Measurements from ENCODE around the gene ALDH1B1. TPM values are rescaled to one million over a fixed set of nuclear protein-coding genes. Genes with fewer than 3 reads are reported as not detected.

The ALDH1B1 gene
- polyA plus RNA-seq, 1 of the 3 experiments (the other 2 are of a cell fraction) = 16.5 TPM

DNA sequence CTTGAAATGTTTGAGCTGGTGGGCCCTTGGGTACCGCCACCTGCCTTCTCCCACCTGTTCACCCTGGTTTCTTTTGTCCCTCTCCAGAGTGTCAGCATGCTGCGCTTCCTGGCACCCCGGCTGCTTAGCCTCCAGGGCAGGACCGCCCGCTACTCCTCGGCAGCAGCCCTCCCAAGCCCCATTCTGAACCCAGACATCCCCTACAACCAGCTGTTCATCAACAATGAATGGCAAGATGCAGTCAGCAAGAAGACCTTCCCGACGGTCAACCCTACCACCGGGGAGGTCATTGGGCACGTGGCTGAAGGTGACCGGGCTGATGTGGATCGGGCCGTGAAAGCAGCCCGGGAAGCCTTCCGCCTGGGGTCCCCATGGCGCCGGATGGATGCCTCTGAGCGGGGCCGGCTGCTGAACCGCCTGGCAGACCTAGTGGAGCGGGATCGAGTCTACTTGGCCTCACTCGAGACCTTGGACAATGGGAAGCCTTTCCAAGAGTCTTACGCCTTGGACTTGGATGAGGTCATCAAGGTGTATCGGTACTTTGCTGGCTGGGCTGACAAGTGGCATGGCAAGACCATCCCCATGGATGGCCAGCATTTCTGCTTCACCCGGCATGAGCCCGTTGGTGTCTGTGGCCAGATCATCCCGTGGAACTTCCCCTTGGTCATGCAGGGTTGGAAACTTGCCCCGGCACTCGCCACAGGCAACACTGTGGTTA, 3.3 kb downstream of the ALDH1B1 start:
- Histone ChIP-seq H3K4me3 (ENCODE audit: low read depth in 2 of 2, low read length in 1 of 2) (no peak overlapping the region), H3F3A (replicated peaks; ENCODE audit: insufficient read depth) (no peaks in the 10 kb centered on the region), H3K27ac (ENCODE audit: low read depth in 2 of 2, low read length in 1 of 2) (no peak overlapping the region), H3K36me3 (replicated peaks in 1 of 2; ENCODE audit: control insufficient read depth in 1 of 2, insufficient read depth in 2 of 2, low read length in 1 of 2) (peaks cover 0 to 22% of the 10 kb centered on the region in 2 experiments), H2AFZ (ENCODE audit: low read depth) (no peak overlapping the region), H3K9ac (no peak overlapping the region), H3K79me2 (ENCODE audit: insufficient read depth) (peaks cover 20% of the 10 kb centered on the region; the same call in 1 of the 2 replicates), H4K20me1 (ENCODE audit: insufficient read depth) (no peaks in the 10 kb centered on the region), H3K4me1 (ENCODE audit: control insufficient read depth in 1 of 2, insufficient read depth in 2 of 2, low read depth in 1 of 2, low read length in 1 of 2) (peaks cover 0 to 13% of the 10 kb centered on the region in 2 experiments; a peak in 3 of 4 replicates), H3K27me3 (ENCODE audit: insufficient read depth) (no peaks in the 10 kb centered on the region), H3K4me2 (no peak overlapping the region), H3K9me3 (no peaks in the 10 kb centered on the region), H3K9me2 (no peaks in the 10 kb centered on the region)
- WGBS (ENCODE audit: low lambda C conversion rate) = 97% methylated on average over 14 of the region's 30 CpGs
- no peak for DNase-seq
- no peak for TF ChIP-seq IRF3 (IDR thresholded peaks at IDR 0.05; ENCODE audit: low read depth, low read length)
- no peak for TF ChIP-seq YY1 (IDR thresholded peaks at IDR 0.05; ENCODE audit: low read depth)
- TF ChIP-seq TCF12 (IDR thresholded peaks at IDR 0.05) = no peak
- TF ChIP-seq, protein P1, sequence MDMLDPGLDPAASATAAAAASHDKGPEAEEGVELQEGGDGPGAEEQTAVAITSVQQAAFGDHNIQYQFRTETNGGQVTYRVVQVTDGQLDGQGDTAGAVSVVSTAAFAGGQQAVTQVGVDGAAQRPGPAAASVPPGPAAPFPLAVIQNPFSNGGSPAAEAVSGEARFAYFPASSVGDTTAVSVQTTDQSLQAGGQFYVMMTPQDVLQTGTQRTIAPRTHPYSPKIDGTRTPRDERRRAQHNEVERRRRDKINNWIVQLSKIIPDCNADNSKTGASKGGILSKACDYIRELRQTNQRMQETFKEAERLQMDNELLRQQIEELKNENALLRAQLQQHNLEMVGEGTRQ (IDR thresholded peaks at IDR 0.05; ENCODE audit: borderline replicate concordance, low read depth, low read length) = no peak
- no peak for TF ChIP-seq USF1 (IDR thresholded peaks at IDR 0.05; ENCODE audit: borderline replicate concordance, low read depth)
- TF ChIP-seq MAX (IDR thresholded peaks at IDR 0.05; ENCODE audit: low read depth) = no peak
- no peak for TF ChIP-seq CHD2 (IDR thresholded peaks at IDR 0.05; ENCODE audit: low read length, partially characterized antibody)
- TF ChIP-seq, protein P2, sequence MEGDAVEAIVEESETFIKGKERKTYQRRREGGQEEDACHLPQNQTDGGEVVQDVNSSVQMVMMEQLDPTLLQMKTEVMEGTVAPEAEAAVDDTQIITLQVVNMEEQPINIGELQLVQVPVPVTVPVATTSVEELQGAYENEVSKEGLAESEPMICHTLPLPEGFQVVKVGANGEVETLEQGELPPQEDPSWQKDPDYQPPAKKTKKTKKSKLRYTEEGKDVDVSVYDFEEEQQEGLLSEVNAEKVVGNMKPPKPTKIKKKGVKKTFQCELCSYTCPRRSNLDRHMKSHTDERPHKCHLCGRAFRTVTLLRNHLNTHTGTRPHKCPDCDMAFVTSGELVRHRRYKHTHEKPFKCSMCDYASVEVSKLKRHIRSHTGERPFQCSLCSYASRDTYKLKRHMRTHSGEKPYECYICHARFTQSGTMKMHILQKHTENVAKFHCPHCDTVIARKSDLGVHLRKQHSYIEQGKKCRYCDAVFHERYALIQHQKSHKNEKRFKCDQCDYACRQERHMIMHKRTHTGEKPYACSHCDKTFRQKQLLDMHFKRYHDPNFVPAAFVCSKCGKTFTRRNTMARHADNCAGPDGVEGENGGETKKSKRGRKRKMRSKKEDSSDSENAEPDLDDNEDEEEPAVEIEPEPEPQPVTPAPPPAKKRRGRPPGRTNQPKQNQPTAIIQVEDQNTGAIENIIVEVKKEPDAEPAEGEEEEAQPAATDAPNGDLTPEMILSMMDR (IDR thresholded peaks at IDR 0.05) = no peak
- no peak for TF ChIP-seq RCOR1 (IDR thresholded peaks at IDR 0.05; ENCODE audit: low read length)
- TF ChIP-seq GATA2 (CRISPR knock-in tag; IDR thresholded peaks at IDR 0.05) = no peak
- no peak for TF ChIP-seq REST (IDR thresholded peaks at IDR 0.05; ENCODE audit: low read depth, low read length)
- no peak for TF ChIP-seq FOXM1 (IDR thresholded peaks at IDR 0.05; ENCODE audit: low read depth)
- TF ChIP-seq PBX3 (IDR thresholded peaks at IDR 0.05) = no peak
- TF ChIP-seq SIN3A (IDR thresholded peaks at IDR 0.05; ENCODE audit: borderline replicate concordance, low read depth, low read length) = no peak
- no peak for TF ChIP-seq FOXJ3 (CRISPR knock-in tag; IDR thresholded peaks at IDR 0.05)
- no peak for TF ChIP-seq JUND (IDR thresholded peaks at IDR 0.05)
- ChIA-PET POLR2A (no interaction called here), CTCF (interaction anchor here (1.5 kb wide), 2 partner anchors 21 to 36 kb away, joined by 3 to 4 read pairs; no protein-coding TSS in a partner anchor)
